Endothelial cell of umbilical vein (primary cell): Measurements from ENCODE around the gene FAM78A.

Experiments
- CTCF ChIP-seq, 2 donors: IDR thresholded peaks; 1 replicate in 1 of 2; 2 replicates in 1 of 2; pipeline ENCODE4 v1.5.1; 2011; ENCODE audit warnings: low read length in 2 of 2, mild to moderate bottlenecking in 2 of 2, moderate library complexity in 2 of 2, control low read depth in 1 of 2, inconsistent platforms in 1 of 2, low read depth in 1 of 2; ENCODE audit not compliant: insufficient read depth in 1 of 2; ENCODE audit errors: extremely low read depth in 1 of 2
- EZH2 ChIP-seq: IDR thresholded peaks from 2 replicates; pipeline ENCODE4 v1.6.1; 2012; ENCODE audit warnings: borderline replicate concordance, low read depth, mild to moderate bottlenecking, moderate library complexity, low read length, inconsistent platforms; ENCODE audit not compliant: severe bottlenecking
- FOS ChIP-seq: IDR thresholded peaks from 2 replicates; pipeline ENCODE4 v1.6.1; 2011; ENCODE audit warnings: mild to moderate bottlenecking, low read length, moderate library complexity, borderline replicate concordance; ENCODE audit not compliant: insufficient read depth
- GATA2 ChIP-seq: IDR thresholded peaks from 2 replicates; pipeline ENCODE4 v1.7.0; 2011; ENCODE audit warnings: low read depth, mild to moderate bottlenecking, moderate library complexity, mixed read lengths, low read length; ENCODE audit not compliant: insufficient read length, insufficient read depth
- JUN ChIP-seq: IDR thresholded peaks from 2 replicates; pipeline ENCODE4 v1.6.1; 2011; ENCODE audit warnings: borderline replicate concordance, low read depth; ENCODE audit not compliant: insufficient read length, insufficient read depth
- MAX ChIP-seq: IDR thresholded peaks from 2 replicates; pipeline ENCODE4 v1.6.1; 2011; ENCODE audit not compliant: insufficient read depth, insufficient read length
- MYC ChIP-seq: IDR thresholded peaks from one replicate; pipeline ENCODE4 v1.6.1; 2011; ENCODE audit warnings: mild to moderate bottlenecking, low read depth, low read length
- POLR2A ChIP-seq: IDR thresholded peaks from 2 replicates; pipeline ENCODE4 v1.6.1; 2012; ENCODE audit warnings: low read depth, mild to moderate bottlenecking, control low read depth, low read length
- POLR2AphosphoS5 ChIP-seq: IDR thresholded peaks from 2 replicates; pipeline ENCODE4 v1.6.1; 2012; ENCODE audit warnings: low read depth, mild to moderate bottlenecking, control low read depth, low read length, moderate library complexity; ENCODE audit not compliant: insufficient read depth

DNA sequence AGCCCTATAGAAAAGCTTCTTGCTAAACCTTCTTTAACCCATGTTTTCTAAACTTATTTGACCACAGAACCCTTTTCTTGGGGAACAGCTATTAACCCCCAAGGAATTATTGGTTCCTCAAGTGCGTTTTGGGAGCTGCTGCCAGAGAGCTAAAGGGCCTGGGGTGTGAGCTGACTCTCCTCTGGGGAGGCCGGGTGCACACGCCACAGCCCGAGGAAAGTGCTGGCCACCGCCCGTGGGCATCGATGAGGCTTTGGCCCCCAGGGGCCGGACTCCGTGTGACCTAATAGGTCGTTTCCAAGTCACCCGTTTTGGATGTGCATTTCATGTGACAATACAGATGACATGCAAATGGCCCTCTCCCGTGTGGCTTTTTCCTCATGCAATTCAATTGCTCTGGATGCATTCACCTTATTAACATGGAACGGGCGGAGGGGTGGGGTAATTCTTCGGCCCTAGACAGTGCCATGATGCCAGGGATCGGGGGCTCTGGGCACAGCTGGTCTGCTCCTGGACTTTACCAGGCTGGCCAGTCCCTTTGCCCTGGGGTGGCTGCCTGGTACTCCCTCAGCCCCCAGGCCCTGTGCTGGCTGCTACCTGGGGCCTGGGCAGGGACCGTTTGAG is 32.7 kb upstream of the FAM78A start:
- TF ChIP-seq POLR2A (no peak), JUN (no peak), EZH2 (no peak), CTCF (IDR thresholded peaks at IDR 0.05; ENCODE audit: extremely low read depth in 1 of 2, insufficient read depth in 1 of 2, low read depth in 1 of 2, low read length in 2 of 2) (no peak), MYC (no peak), POLR2AphosphoS5 (no peak), GATA2 (no peak), FOS (no peak), MAX (no peak)
